GM18867 (cell line): ENCODE measurements around the gene MOB2.

ENCODE experiments used
- ATAC-seq: cut with Tn5 transposase; IDR thresholded peaks from one replicate; pipeline ENCODE4 v1.9.1; 2021; ENCODE audit warnings: mild to moderate bottlenecking, moderate library complexity; ENCODE audit not compliant: unreplicated experiment

The MOB2 gene

DNA sequence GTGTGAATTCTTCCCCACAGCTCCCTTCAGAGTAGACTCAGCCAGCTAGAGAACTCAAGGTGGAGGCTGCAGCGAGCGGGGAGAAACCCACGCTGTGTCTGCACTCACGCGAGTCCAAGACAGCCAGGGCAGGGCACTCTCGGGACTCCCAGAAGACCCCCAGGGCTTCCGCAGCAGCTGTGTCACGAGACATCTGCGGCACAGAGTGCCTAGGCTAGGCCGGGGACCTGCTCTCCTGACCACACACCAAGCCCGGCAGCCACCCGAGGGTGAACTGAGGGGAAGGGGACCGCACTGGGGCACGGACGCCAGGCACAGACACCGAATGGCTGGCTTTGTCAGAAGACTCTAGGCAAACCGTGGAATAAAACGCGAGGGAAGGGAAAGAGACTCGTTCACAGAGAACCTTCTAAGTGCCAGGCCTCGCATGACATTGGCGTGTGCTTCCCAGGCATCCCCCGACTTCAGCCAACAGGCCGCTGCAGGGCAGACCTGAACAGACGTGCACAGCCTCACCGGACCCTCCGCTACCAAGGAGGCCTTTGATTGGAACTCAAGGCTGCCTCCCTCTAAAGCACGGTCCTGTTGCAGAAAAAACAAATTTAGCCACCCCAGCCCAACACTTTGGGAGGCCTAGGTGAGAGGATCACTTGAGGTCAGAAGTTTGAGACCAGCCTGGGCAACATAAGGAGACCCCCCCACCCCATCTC lies 18.2 kb upstream of the MOB2 start:
- ATAC-seq: no peak

DNA sequence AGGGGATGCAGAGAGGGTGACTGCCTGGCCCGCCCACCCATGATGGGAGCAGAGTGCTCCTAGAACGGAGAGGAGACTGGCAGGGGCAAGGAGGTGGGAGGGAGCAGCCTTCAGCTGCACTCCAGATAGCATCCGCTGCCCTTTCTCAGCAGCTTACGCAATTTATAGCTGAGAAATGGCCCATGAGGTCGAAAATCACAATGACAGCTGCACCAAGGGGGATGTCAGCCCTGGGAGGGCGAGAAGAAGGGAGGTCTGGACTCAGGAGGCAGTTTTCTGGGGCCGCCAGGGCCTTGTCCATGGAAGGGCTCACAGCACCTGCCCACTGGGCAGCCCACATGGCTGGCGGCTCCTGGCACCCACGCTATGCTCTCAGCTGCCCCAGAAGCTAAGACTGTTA lies 17.6 kb upstream of the MOB2 start:
- ATAC-seq: no peak

DNA sequence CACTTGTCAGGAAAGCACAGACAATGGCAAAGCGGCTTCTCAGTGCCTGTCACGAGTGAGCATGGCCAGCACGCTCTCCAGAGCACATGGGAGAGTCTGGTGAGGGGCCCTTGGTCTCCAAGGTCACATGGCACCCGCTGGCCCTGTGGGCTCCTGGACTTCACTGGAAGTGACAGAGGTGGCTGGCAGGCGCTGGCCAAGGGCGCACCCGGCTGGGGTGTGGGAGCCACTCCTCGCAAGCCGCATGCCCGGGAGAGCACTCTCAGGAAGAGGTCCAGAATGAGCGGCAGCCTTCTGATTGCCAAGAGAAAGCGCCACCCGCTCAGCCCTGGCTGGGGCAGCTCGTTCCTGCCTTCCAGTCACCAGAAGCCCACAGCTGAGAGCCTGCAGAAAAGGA lies 17.1 kb upstream of the MOB2 start:
- no peak for ATAC-seq

DNA sequence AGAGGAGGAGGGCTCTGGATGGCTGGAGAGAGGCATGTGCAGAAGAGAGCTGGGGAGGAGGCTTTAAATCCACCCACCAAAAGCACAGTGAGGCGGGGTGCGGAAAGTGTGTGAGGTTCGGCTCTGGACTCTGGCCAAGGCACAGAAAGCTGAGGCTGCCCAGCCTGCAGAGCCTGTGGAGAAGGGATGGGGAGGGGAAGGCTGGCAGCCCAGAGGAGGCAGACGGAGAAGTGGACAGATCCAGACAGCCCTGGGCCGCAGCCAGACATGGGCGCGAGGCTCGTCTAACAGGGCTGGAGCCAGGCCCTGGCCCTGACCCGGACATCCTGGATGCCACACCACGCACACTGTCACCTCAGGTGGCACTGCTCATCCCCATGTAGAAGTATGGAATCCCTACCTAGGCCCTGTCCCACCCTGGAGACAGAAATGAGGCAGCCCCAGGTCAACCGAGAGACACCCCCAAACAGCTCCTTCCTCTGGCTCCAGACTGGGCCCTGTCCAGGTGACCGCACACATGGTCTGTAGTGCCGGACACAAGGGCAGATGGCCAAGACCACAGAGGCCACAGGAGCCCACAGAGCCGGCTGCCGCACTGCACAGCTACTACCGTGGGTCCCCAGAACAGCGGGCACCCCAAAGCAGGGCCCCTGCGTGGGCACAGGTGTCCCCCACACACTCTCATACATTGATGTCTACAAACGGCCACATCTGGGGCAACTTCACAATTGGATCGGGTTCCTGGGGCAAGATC lies 16.6 kb upstream of the MOB2 start:
- ATAC-seq: no peak

DNA sequence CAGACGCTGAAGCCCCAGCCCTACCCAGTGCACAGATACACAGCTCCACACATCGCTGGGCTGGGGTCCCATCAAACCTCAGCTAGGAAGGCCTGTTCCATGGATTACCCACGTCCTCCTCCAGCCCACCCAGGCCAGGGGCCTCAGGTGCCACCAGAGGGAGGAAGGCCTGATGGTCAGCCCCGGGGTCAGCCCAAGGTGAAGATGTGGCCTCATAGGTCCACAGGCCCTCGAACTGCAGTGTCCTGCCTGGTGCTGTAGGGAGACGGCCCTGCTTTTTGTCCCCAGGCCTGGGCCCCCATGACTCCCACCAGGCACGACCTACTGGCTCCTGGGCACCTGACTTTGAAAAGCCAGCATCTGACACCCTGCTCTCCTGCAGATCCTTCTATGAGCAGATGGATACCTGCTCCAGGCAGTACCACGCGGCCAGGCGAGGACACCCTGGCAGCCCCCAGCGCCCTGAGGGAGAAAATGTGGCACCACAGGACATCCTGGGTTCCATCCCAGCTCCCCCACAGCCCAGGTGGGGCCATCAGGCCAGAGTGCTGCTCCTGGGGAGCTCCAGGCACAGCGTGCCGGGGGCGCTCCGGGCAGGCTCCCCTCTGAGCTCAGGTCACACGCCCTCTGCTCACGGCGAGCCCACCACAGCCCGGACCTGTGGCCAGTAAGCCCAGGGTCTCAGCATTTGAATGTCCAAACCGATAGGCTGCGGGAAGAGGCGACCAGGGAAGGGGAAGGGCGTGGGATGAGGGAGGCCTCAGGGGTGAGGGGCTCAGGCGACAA lies 15.8 kb upstream of the MOB2 start:
- ATAC-seq: no peak

DNA sequence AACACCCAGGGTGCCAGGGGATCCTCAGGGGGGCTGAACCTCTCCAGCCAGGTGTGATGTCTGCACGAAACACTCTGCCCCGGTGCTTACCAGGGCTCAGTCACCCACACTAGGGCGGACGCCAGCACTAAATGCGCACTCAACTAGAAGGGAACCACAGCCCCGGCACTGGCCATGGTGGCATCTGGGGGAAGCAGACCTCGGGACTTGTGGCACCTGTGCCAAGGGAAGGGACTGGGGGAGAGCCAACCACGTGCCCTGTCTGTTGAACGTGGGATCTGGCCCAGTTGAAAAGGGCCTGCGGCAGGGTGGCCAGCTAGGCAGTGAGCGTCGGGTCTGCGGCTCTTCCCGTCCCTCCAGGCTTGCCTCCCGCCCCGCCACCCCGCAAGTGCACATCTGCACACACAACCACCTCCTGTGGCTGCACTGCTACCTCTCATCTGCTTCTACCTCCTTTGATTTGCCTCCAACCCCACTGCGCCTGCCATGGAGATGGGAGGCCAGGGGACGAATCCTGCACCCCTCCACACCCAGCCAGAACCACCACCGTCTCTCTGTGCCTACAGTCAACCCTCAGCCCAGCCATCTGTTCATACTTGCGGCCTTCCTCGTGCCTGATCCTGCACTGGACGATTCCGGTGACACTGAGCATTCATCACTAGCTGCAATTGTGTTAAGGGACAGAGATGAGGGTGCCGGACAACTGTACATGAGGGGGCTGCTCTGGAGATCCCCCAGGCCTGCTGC lies 15.0 kb upstream of the MOB2 start:
- ATAC-seq: no peak

GRCh38 chr11:1500466-1501420 lies 14.2 kb upstream of the MOB2 start:
- ATAC-seq: no peak

DNA sequence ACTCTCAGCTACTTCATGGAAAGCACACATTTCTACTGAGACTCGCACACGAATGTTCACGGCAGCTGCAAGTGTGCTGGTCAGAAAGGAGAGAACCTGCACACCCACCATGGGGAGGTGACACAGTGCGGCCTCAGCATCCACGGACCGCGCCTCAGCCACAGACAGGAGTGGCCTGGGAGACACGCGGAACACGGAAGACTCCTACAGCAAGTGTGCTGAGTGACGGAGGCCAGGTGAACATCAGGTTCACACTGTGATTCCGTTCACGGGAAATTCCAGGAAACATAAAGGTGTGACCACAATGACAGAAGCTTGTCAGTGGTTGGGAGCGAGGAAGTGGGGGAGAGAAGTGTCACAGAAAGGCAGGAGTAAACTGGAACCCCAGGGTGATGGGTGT lies 13.3 kb upstream of the MOB2 start:
- no peak for ATAC-seq

- ATAC-seq: no peak
Observed at GRCh38 chr11:1499261-1499890, 12.8 kb upstream of the MOB2 start.

GRCh38 chr11:1498262-1498661 lies 11.7 kb upstream of the MOB2 start:
- no peak for ATAC-seq

- no peak for ATAC-seq
Observed at GRCh38 chr11:1497600-1497999, 11.0 kb upstream of the MOB2 start.

DNA sequence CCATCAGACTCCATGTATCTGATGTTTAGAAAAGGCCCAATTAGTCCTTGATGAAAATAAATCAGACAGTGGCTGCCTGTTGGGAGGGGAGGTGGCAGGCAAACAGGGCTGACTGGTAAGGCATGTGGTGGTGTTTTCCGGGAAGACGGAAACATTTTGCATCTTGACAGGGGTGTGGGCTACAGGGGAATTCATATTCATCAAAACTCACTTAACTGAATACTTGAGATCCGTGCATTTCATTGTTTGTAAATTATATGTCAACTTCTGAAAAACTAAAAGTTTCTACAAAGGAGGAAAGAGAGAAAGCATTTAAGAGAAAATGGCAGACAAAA lies 10.1 kb upstream of the MOB2 start:
- no peak for ATAC-seq

GRCh38 chr11:1496091-1496760 lies 9.6 kb upstream of the MOB2 start:
- no peak for ATAC-seq

DNA sequence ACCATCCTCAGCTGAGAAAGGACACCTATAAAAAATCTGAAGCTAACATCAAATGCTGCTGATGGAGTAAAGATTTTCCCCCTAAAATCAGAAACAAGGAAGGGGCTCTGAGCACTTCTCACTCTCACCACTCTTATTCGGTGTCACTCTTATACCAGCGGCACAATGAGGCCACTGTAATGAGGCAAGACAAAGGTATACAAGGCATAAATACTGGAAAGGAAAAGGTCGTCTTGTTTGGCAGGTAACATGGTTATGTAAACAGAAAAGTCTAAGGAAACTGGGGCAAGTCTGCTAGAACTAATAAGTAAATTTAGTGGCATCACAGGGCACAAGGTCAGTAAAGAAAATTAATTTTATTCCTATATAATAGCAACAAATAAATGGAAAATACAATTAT lies 8.1 kb upstream of the MOB2 start:
- no peak for ATAC-seq

- no peak for ATAC-seq
Observed at GRCh38 chr11:1493650-1494244, 7.2 kb upstream of the MOB2 start.

DNA sequence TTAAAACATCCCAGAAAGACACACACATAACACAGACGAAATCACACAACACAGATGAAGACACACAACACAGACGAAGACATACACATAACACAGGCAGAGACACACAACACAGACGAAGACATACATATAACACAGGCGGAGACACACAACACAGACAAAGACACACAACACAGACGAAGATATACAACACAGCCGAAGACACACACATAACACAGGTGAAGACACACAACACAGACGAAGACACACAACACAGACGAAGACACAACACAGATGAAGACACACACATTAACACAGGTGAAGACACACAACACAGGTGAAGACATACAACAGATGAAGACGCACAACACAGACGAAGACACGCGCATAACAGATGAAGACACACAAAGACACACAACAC lies 4.8 kb upstream of the MOB2 start:
- no peak for ATAC-seq

DNA sequence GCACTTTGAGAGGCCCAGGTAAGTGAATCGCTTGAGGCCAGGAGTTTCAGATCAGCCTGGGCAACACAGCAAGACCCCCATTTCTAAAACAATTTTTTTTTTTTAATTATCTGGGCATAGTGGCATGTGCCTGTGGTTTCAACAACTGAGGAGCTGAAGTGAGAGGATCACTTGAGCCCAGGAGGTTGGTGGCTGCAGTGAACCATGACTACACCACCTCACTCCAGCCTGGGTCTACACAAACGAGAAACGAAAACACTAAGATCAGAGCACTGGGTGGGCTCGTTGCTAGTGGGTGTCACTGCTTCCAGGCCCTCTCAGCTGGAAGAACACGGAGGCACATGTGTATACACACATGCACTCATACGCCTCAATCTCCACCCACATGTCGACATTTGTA lies 4.1 kb upstream of the MOB2 start:
- ATAC-seq: no peak

DNA sequence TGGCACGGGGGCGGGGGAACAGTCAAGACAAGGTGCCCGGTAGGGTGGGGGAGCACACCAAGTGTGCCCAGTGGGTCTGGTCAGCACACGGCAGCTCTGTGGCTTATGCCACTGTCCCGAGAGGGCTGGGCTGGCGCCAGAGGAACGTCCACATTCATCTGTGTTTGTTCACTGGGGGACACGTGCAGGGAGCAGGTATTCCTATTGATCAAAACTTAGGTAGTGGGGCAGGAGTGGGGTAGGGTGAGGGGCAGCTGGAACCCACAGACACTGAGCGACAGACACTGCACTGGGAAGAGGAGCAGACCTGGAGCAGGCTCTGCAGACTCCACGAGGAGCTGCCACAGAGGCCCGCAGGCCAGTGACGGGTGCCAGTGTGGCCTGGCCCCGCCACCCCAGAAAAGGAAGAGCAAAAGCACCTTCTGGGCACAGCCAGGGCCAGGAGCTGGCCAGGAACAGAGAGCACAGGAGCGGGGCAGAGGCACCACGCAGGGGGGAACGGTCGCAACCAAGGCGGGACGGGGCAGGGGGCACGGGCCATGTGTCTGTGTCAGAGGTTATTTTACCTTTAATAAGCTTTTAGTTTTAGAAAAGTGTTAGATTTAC lies 2.1 kb upstream of the MOB2 start:
- ATAC-seq: no peak
